H9 (cell line): ENCODE data around the gene PDXP. TPM values are rescaled to one million over a fixed set of nuclear protein-coding genes. Genes with fewer than 3 reads are reported as not detected.

Source experiments
- DNase-seq: peaks from one replicate; pipeline ENCODE4 v3.0.0-alpha.2; 2017
- H2AFZ ChIP-seq: one replicate; pipeline ENCODE4 v1.6.1; 2013; ENCODE audit warnings: mild to moderate bottlenecking, low read length, control low read depth, moderate library complexity
- H2AK5ac ChIP-seq: 2 replicates; pipeline ENCODE4 v1.6.1; 2013; ENCODE audit warnings: low read length, control low read depth, mixed read lengths; ENCODE audit not compliant: insufficient read length
- H2BK120ac ChIP-seq: one replicate; pipeline ENCODE4 v1.6.1; 2013; ENCODE audit warnings: low read depth, mild to moderate bottlenecking, low read length, control low read depth, inconsistent platforms; ENCODE audit not compliant: poor library complexity, severe bottlenecking
- H2BK12ac ChIP-seq: 2 replicates; pipeline ENCODE4 v1.6.1; 2013; ENCODE audit warnings: low read length, control low read depth, mixed read lengths, low read depth; ENCODE audit not compliant: insufficient read length
- H2BK15ac ChIP-seq: 2 replicates; pipeline ENCODE4 v1.6.1; 2013; ENCODE audit warnings: low read depth, low read length, control low read depth
- H2BK20ac ChIP-seq: one replicate; pipeline ENCODE4 v1.6.1; 2013; ENCODE audit warnings: low read depth, mild to moderate bottlenecking, low read length, control low read depth, inconsistent platforms; ENCODE audit not compliant: poor library complexity, severe bottlenecking
- H2BK5ac ChIP-seq: 2 replicates; pipeline ENCODE4 v1.6.1; 2013; ENCODE audit warnings: low read length, control low read depth, mixed read lengths; ENCODE audit not compliant: insufficient read length
- H3K14ac ChIP-seq: 2 replicates; pipeline ENCODE4 v1.6.1; 2013; ENCODE audit warnings: low read length, control low read depth; ENCODE audit not compliant: insufficient read depth
- H3K18ac ChIP-seq: 2 replicates; pipeline ENCODE4 v1.6.1; 2013; ENCODE audit warnings: low read depth, mild to moderate bottlenecking, mixed read lengths, low read length, control low read depth; ENCODE audit not compliant: insufficient read length
- H3K23ac ChIP-seq: 2 replicates; pipeline ENCODE4 v1.6.1; 2013; ENCODE audit warnings: low read length, control low read depth, mixed read lengths, low read depth; ENCODE audit not compliant: insufficient read length
- H3K23me2 ChIP-seq: 2 replicates; pipeline ENCODE4 v1.6.1; 2013; ENCODE audit warnings: low read depth, mild to moderate bottlenecking, mixed read lengths, low read length, control low read depth; ENCODE audit not compliant: insufficient read length, poor library complexity, severe bottlenecking
- H3K27ac ChIP-seq: 2 replicates; pipeline ENCODE4 v1.5.1; 2013; ENCODE audit warnings: low read length, control low read depth, mixed read lengths, low read depth; ENCODE audit not compliant: insufficient read length
- H3K27me3 ChIP-seq: 2 replicates; pipeline ENCODE4 v1.6.1; 2013; ENCODE audit warnings: low read length, control low read depth, inconsistent platforms; ENCODE audit not compliant: insufficient read depth
- H3K4ac ChIP-seq: 2 replicates; pipeline ENCODE4 v1.6.1; 2013; ENCODE audit warnings: low read depth, mild to moderate bottlenecking, control low read depth, inconsistent platforms, low read length, moderate library complexity
- H3K4me1 ChIP-seq: 2 replicates; pipeline ENCODE4 v1.6.1; 2013; ENCODE audit warnings: low read length, control low read depth, inconsistent platforms; ENCODE audit not compliant: insufficient read depth
- H3K4me2 ChIP-seq: 2 replicates; pipeline ENCODE4 v1.6.1; 2013; ENCODE audit warnings: low read length, control low read depth, mixed read lengths; ENCODE audit not compliant: insufficient read length, insufficient read depth
- H3K56ac ChIP-seq: 2 replicates; pipeline ENCODE4 v1.6.1; 2013; ENCODE audit warnings: low read depth, mild to moderate bottlenecking, mixed read lengths, low read length, control low read depth; ENCODE audit not compliant: insufficient read length
- H3K79me1 ChIP-seq: 2 replicates; pipeline ENCODE4 v1.6.1; 2013; ENCODE audit warnings: low read depth, mild to moderate bottlenecking, moderate library complexity, low read length, control low read depth, inconsistent platforms; ENCODE audit not compliant: insufficient read depth, poor library complexity, severe bottlenecking
- H3K79me2 ChIP-seq: 2 replicates; pipeline ENCODE4 v1.6.1; 2013; ENCODE audit warnings: low read length, control low read depth, inconsistent platforms; ENCODE audit not compliant: insufficient read depth
- H3K9ac ChIP-seq: 2 replicates; pipeline ENCODE4 v1.6.1; 2013; ENCODE audit warnings: low read length, control low read depth, mixed read lengths; ENCODE audit not compliant: insufficient read length; ENCODE audit errors: extremely low read depth
- H3K9me3 ChIP-seq: one replicate; pipeline ENCODE4 v1.6.1; 2013; ENCODE audit warnings: low read depth, low read length, inconsistent platforms; ENCODE audit not compliant: control insufficient read depth
- H3T11ph ChIP-seq: one replicate; pipeline ENCODE4 v1.6.1; 2013; ENCODE audit warnings: mild to moderate bottlenecking, low read length, control low read depth, inconsistent platforms
- H4K20me1 ChIP-seq: one replicate; pipeline ENCODE4 v1.6.1; 2013; ENCODE audit not compliant: control insufficient read depth, insufficient read length, insufficient read depth
- H4K5ac ChIP-seq: 2 replicates; pipeline ENCODE4 v1.6.1; 2013; ENCODE audit warnings: low read depth, mild to moderate bottlenecking, mixed read lengths, low read length, control low read depth; ENCODE audit not compliant: insufficient read length
- H4K8ac ChIP-seq: replicated peaks from 2 replicates; pipeline ENCODE4 v1.6.1; 2013; ENCODE audit warnings: low read length, control low read depth, mixed read lengths, low read depth; ENCODE audit not compliant: insufficient read length
- H4K91ac ChIP-seq: 2 replicates; pipeline ENCODE4 v1.6.1; 2013; ENCODE audit warnings: low read depth, mild to moderate bottlenecking, moderate library complexity, mixed read lengths, low read length, control low read depth; ENCODE audit not compliant: insufficient read length
- H3K27ac Mint-ChIP-seq, 3 experiments: 2 replicates in 2 of 3; 3 replicates in 1 of 3; pipeline ENCODE4 v1.8.0; 2020 to 2021; ENCODE audit warnings: mixed read lengths in 3 of 3, mild to moderate bottlenecking in 1 of 3, moderate library complexity in 1 of 3
- H3K27me3 Mint-ChIP-seq: 2 replicates; pipeline ENCODE4 v1.8.0; 2021; ENCODE audit warnings: low read depth, mild to moderate bottlenecking, moderate library complexity, mixed read lengths
- H3K36me3 Mint-ChIP-seq, 3 experiments: 2 replicates in 2 of 3; 3 replicates in 1 of 3; pipeline ENCODE4 v1.8.0; 2020 to 2021; ENCODE audit warnings: low read depth in 3 of 3, mixed read lengths in 3 of 3; ENCODE audit not compliant: insufficient read depth in 1 of 3
- H3K4me1 Mint-ChIP-seq, 2 experiments: 2 replicates each; pipeline ENCODE4 v1.8.0; 2020; ENCODE audit warnings: mixed read lengths in 2 of 2
- H3K4me3 Mint-ChIP-seq, 2 experiments: 2 replicates in 1 of 2; 3 replicates in 1 of 2; pipeline ENCODE4 v1.8.0; 2020 to 2021; ENCODE audit warnings: mild to moderate bottlenecking in 2 of 2, mixed read lengths in 2 of 2, moderate library complexity in 1 of 2
- H3K9me3 Mint-ChIP-seq, 2 experiments: 2 replicates in 1 of 2; 3 replicates in 1 of 2; pipeline ENCODE4 v1.8.0; 2020; ENCODE audit warnings: mild to moderate bottlenecking in 2 of 2, mixed read lengths in 2 of 2, moderate library complexity in 1 of 2
- WGBS: extraction: QIAGEN DNeasy Blood & Tissue Kit; methylation state at CpG from one replicate; pipeline ENCODE4 v1.1.7; 2013; ENCODE audit warnings: missing lambda C conversion rate, low lambda C conversion rate, mixed read lengths; ENCODE audit not compliant: insufficient read length; ENCODE audit errors: extremely low coverage; 5-methylcytosine and 5-hydroxymethylcytosine counted together
- total RNA-seq: library from RNA; stranded (reverse); gene quantifications from 2 replicates; pipeline ENCODE4 v1.2.1, GENCODE V29; 2021
- TF ChIP-seq, protein P1 (sequence below): fragments of 200-600 bp; sonication (generic); conservative IDR thresholded peaks from 3 replicates; pipeline ENCODE4 v1.8.0; 2021; ENCODE audit warnings: antibody characterized with exemption, mild to moderate bottlenecking

Gene PDXP
- total RNA-seq, 1 experiment from 2014 or later = 41.0 TPM

DNA sequence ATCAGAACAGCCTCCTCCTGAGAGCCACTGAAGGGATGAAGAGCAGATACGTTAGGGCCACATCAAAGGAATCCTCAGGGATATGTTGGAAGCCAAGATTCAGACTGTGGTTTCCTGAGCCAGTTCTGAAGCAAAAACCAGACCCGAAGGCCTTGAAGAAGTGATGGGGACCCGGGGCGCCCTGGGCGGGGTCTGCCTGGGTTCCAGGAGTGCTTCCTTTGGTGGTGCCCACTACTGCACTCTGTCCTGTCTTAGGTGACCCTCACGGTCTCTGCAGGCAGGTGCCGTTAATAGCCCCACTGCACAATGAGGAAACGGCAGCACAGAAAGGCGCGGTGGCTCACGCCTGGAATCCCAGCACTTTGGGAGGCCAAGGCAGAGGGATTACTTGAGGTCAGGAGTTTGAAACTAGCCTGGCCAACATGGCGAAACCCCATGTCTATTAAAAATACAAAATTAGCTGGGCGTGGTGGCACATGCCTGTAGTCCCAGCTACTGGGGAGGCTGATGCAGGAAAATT is 31.9 kb upstream of the PDXP start:
- Mint-ChIP-seq H3K4me1 (peaks cover 2 to 5% of the 10 kb centered on the region in 2 experiments), H3K4me3 (no peak overlapping the region), H3K9me3 (no peaks in the 10 kb centered on the region; a peak in 1 of 5 replicates), H3K36me3 (peaks cover 3 to 25% (median 21%) of the 10 kb centered on the region in 3 experiments; a peak in 6 of 7 replicates), H3K27me3 (no peaks in the 10 kb centered on the region; the same call in 1 of the 2 replicates), H3K27ac (peak overlapping the region in 1 of 3 experiments; percentile 81; a peak in 3 of 7 replicates)
- Histone ChIP-seq H3K79me2 (no peaks in the 10 kb centered on the region), H4K5ac (no peak overlapping the region), H2BK5ac (no peak overlapping the region), H3K9me3 (no peaks in the 10 kb centered on the region), H3K18ac (no peak overlapping the region), H3K27ac (no peak overlapping the region), H2AFZ (no peak overlapping the region), H3K14ac (no peak overlapping the region), H3K56ac (no peak overlapping the region), H2BK20ac (no peak overlapping the region), H4K91ac (no peak overlapping the region), H3K4ac (no peak overlapping the region), H2BK12ac (no peak overlapping the region), H2BK120ac (no peak overlapping the region), H3K23ac (no peak overlapping the region), H2BK15ac (no peak overlapping the region), H3K23me2 (no peaks in the 10 kb centered on the region), H3T11ph (no peak overlapping the region), H4K20me1 (no peaks in the 10 kb centered on the region), H3K4me1 (peaks cover 2% of the 10 kb centered on the region; the same call in 1 of the 2 replicates), H3K79me1 (no peaks in the 10 kb centered on the region), H3K4me2 (no peak overlapping the region), H3K27me3 (no peaks in the 10 kb centered on the region), H2AK5ac (no peak overlapping the region), H4K8ac (no peak overlapping the region), H3K9ac (no peak overlapping the region)
- TF ChIP-seq, protein P1, sequence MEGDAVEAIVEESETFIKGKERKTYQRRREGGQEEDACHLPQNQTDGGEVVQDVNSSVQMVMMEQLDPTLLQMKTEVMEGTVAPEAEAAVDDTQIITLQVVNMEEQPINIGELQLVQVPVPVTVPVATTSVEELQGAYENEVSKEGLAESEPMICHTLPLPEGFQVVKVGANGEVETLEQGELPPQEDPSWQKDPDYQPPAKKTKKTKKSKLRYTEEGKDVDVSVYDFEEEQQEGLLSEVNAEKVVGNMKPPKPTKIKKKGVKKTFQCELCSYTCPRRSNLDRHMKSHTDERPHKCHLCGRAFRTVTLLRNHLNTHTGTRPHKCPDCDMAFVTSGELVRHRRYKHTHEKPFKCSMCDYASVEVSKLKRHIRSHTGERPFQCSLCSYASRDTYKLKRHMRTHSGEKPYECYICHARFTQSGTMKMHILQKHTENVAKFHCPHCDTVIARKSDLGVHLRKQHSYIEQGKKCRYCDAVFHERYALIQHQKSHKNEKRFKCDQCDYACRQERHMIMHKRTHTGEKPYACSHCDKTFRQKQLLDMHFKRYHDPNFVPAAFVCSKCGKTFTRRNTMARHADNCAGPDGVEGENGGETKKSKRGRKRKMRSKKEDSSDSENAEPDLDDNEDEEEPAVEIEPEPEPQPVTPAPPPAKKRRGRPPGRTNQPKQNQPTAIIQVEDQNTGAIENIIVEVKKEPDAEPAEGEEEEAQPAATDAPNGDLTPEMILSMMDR = no peak
- WGBS = no CpG with 5 or more reads among the region's 13 CpGs
- DNase-seq = no peak
